ENCODE results near the gene MCOLN1. TPM values are rescaled to one million over a fixed set of nuclear protein-coding genes. Genes with fewer than 3 reads are reported as not detected.

MCOLN1 gene
- total RNA-seq, 2 donors from 2014 or later = 17.8 to 26.5 TPM

GRCh38 chr19:7522923-7523667 is 671 bp downstream of the MCOLN1 start:
- Histone ChIP-seq H3K36me3 (no peaks in the 10 kb centered on the region), H3K4me3 (peak overlapping the region; percentile 95), H3K27ac (peak overlapping the region; percentile 0), H3K9me3 (no peaks in the 10 kb centered on the region), H3K9ac (ENCODE audit: low read depth in 2 of 2, low read length in 2 of 2) (peak overlapping the region; percentile 46 to 72), H3K4me1 (peaks cover 10% of the 10 kb centered on the region), H3K27me3 (no peaks in the 10 kb centered on the region)
- intact Hi-C loops (cut with DNase I) = no loop called here
- no peak for DNase-seq
- no peak for TF ChIP-seq CTCF (IDR thresholded peaks at IDR 0.05)

- H3K9me3 ChIP-seq = no peaks in the 10 kb centered on the region
- intact Hi-C loops (cut with DNase I) = no loop called here
- H3K27me3 ChIP-seq = no peaks in the 10 kb centered on the region
- no peaks in the 10 kb centered on the region for H3K36me3 ChIP-seq
- no peak overlapping the region for H3K4me3 ChIP-seq
- TF ChIP-seq CTCF (IDR thresholded peaks at IDR 0.05) = no peak
- peaks cover 10% of the 10 kb centered on the region for H3K4me1 ChIP-seq
- DNase-seq = no peak
- no peak overlapping the region for H3K9ac ChIP-seq (ENCODE audit: low read depth in 2 of 2, low read length in 2 of 2)
- no peak overlapping the region for H3K27ac ChIP-seq
These were observed 2.1 kb downstream of the MCOLN1 start for GRCh38 chr19:7524523-7524922.

- Histone ChIP-seq H3K4me3 (no peak overlapping the region), H3K27me3 (no peaks in the 10 kb centered on the region), H3K9me3 (no peaks in the 10 kb centered on the region), H3K36me3 (no peaks in the 10 kb centered on the region), H3K4me1 (peaks cover 10% of the 10 kb centered on the region), H3K9ac (ENCODE audit: low read depth in 2 of 2, low read length in 2 of 2) (no peak overlapping the region), H3K27ac (no peak overlapping the region)
- no peak for DNase-seq
- intact Hi-C loops (cut with DNase I) = no loop called here
- no peak for TF ChIP-seq CTCF (IDR thresholded peaks at IDR 0.05)
These were observed 2.7 kb downstream of the MCOLN1 start for GRCh38 chr19:7524992-7525739.

- Histone ChIP-seq H3K9me3 (no peaks in the 10 kb centered on the region), H3K27ac (no peak overlapping the region), H3K4me1 (peaks cover 10% of the 10 kb centered on the region), H3K9ac (ENCODE audit: low read depth in 2 of 2, low read length in 2 of 2) (no peak overlapping the region), H3K27me3 (no peaks in the 10 kb centered on the region), H3K4me3 (no peak overlapping the region), H3K36me3 (no peaks in the 10 kb centered on the region)
- intact Hi-C loops (cut with DNase I) = no loop called here
- no peak for TF ChIP-seq CTCF (IDR thresholded peaks at IDR 0.05)
- no peak for DNase-seq
These were observed 3.9 kb downstream of the MCOLN1 start for GRCh38 chr19:7526059-7526929.

- Histone ChIP-seq H3K4me3 (no peak overlapping the region), H3K27me3 (no peaks in the 10 kb centered on the region), H3K9ac (ENCODE audit: low read depth in 2 of 2, low read length in 2 of 2) (no peak overlapping the region), H3K4me1 (peaks cover 6% of the 10 kb centered on the region), H3K9me3 (no peaks in the 10 kb centered on the region), H3K36me3 (no peaks in the 10 kb centered on the region), H3K27ac (no peak overlapping the region)
- intact Hi-C loops (cut with DNase I) = no loop called here
- TF ChIP-seq CTCF (IDR thresholded peaks at IDR 0.05) = no peak
- DNase-seq = no peak
These were observed 5.2 kb downstream of the MCOLN1 start for GRCh38 chr19:7527516-7528191.
